Epithelial cell of proximal tubule (primary cell): ENCODE results near the gene DAPK1. TPM values are rescaled to one million over a fixed set of nuclear protein-coding genes. Genes with fewer than 3 reads are reported as not detected.

Experiments used
- DNase-seq: peaks from one replicate; pipeline ENCODE4 v3.0.0-alpha.2; 2011; ENCODE audit warnings: low read depth
- H3K4me3 ChIP-seq: 2 replicates; pipeline ENCODE4 v1.5.1; 2011; ENCODE audit warnings: low read depth, mild to moderate bottlenecking, low read length
- total RNA-seq: library from RNA; depleted of rRNA; stranded (reverse); fragments of >200 nt; gene quantifications from 2 replicates; pipeline ENCODE4 v1.2.3, GENCODE V29; 2015
- TF ChIP-seq, protein P1 (sequence below): conservative IDR thresholded peaks from 2 replicates; pipeline ENCODE4 v1.5.1; 2012; ENCODE audit warnings: low read depth, mild to moderate bottlenecking, low read length

Gene DAPK1
- total RNA-seq, 1 donor from 2014 or later: 46.3 TPM

DNA sequence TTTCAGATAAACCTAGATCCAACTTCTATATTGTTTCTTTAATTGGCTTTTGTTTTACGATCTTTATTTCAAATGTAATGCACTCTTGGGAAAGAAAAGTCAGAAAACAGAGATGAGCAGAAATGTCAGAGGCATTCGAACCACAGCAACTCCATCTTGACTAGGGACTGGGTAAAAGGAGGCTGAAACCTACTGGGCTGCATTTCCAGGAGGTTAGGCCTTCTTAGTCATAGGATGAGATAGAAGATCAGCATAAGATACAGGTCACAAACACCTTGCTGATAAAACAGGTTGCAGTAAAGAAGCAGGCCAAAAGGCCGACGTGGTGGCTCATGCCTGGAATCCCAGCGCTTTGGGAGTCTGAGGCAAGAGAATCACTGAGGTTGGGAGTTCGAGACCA lies 30.5 kb upstream of the DAPK1 start:
- DNase-seq: no peak
- TF ChIP-seq, protein P1, sequence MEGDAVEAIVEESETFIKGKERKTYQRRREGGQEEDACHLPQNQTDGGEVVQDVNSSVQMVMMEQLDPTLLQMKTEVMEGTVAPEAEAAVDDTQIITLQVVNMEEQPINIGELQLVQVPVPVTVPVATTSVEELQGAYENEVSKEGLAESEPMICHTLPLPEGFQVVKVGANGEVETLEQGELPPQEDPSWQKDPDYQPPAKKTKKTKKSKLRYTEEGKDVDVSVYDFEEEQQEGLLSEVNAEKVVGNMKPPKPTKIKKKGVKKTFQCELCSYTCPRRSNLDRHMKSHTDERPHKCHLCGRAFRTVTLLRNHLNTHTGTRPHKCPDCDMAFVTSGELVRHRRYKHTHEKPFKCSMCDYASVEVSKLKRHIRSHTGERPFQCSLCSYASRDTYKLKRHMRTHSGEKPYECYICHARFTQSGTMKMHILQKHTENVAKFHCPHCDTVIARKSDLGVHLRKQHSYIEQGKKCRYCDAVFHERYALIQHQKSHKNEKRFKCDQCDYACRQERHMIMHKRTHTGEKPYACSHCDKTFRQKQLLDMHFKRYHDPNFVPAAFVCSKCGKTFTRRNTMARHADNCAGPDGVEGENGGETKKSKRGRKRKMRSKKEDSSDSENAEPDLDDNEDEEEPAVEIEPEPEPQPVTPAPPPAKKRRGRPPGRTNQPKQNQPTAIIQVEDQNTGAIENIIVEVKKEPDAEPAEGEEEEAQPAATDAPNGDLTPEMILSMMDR: no peak

DNA sequence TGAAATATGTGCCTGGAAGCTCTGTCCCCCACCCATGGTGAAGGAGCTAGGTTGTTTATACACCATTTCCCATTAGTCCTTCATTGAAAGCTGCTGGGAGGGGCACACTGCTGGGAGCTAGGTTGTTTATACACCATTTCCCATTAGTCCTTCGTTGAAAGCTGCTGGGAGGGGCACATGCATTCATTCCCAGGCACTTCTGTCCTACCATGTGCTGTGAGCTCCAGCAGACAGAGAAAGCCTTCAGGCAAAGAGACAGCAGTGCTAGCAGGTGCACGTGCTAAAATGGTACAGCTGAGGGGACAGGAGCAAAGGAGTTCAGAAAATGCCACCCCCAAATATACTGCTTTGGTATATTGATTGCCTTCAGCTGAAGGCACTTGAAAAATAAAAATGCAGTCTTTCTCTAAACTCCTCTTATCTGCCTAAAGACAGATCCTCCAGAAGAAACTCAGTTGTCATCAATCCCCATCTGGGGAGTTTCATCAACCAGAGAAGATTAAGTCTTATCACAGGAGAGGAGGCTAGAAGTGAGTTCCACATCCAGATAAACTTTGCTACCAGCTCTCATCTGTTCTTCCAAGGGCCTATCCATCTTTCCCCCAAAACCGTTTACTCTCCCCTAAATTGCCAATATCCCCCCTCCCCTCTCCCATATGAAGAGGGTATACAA lies 27.7 kb upstream of the DAPK1 start:
- no peak for DNase-seq
- TF ChIP-seq, protein P1: no peak
- no peak overlapping the region for H3K4me3 ChIP-seq

More for the DNA sequence above, 30.5 kb upstream of the DAPK1 start:
- no peak overlapping the region for H3K4me3 ChIP-seq

DNA sequence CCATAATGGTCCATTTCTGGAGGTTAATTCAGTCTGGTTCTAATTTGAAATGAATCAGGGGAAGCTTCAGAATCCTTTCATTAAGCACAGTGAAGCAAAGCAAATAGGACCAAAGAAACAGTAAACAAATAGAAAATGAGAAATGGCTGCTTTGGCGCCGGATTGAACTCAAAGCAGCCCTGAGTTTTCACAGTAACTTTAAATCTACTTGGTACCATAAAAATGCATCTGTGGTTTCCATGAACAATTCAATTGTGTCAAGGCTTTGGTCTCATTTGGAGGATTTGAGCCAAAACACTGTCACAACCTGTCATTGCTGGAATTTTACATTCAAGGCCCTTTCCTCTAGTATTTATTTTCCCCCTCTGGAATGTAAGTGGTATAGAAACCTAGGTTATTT lies 25.9 kb upstream of the DAPK1 start:
- DNase-seq: no peak

DNA sequence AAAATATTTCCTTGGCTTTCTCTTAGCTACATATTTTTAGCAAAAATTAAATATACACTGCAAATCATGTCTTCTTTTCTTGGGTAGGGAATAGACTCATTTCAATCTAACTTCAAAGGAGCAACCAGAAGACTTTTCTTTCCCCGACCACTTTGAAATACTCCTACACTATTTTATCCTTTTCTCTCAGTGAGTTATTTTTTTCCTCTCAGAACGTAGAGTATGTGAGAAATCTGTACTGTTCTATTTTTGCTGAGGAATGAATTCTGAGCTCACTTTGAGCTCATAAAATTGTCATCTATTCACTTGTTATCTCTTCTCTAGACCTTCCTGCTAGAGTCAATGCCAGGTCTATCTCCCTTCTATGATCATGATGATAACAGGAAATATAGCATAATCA lies 22.2 kb upstream of the DAPK1 start:
- no peak overlapping the region for H3K4me3 ChIP-seq
- TF ChIP-seq, protein P1: no peak
- DNase-seq: no peak

More for the DNA sequence above, 25.9 kb upstream of the DAPK1 start:
- TF ChIP-seq, protein P1: no peak
- H3K4me3 ChIP-seq: no peak overlapping the region

DNA sequence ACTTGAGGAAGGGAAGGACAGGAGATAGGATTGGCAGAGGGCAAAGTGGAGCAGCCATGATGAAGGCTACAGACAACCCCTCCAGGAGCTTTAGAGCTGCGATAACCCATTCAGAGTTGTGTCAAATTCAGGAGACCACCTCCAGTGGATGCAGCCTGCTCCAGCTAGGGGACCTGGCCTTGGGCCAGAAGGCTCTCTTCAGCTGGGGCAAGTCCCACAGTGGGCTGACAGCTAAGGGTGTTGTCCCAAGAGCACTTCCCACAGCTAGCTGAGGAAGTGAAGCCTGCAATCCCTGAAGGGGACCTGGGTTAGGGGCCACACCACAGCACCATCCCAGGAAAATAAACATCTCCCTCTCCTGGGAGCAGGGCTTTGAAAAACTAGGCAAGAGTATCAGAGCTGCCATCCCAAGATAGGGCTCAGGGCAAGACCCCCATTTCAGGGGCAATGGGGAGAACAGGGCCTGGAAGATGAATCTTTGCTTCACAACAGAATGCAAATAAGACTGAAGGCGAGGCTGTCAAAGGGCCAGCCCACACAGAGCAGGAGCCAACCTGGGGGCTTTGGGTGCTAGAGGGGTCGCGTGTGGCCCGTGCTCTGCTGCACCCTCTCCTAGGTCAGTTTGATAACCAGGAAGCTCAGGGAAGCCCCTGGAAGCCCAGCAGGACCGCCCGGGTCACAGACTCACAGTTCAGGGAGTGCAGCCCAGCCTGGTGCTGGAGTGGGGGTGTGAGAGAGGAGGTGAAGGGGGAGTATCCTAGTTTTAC lies 19.3 kb upstream of the DAPK1 start:
- H3K4me3 ChIP-seq: no peak overlapping the region
- TF ChIP-seq, protein P1: no peak
- DNase-seq: no peak

DNA sequence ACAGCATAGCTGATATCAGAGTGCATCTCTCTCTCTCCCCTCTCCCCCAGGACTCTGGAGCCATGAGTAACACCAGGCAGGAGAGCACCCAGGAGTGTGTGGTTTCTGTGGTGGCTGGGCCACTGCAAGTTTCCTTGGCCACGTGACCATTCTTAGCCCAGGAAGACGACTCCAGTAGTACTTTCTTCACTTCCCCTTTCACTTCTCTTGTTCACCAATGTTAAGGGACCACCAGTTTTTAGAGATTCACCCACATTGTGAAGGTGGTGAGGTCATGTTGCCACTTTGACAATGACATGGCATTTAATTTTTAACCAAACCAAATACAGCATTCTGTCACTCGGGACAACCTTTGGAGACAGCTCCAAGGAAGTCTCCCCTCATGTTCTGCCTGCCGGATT lies 17.9 kb upstream of the DAPK1 start:
- no peak for DNase-seq
- TF ChIP-seq, protein P1: no peak
- no peak overlapping the region for H3K4me3 ChIP-seq
